ENCODE results near the gene ATP5F1D. TPM values are rescaled to one million over a fixed set of nuclear protein-coding genes. Genes with fewer than 3 reads are reported as not detected.

The ATP5F1D gene
- polyA plus RNA-seq, 1 donor, result 183 TPM

DNA sequence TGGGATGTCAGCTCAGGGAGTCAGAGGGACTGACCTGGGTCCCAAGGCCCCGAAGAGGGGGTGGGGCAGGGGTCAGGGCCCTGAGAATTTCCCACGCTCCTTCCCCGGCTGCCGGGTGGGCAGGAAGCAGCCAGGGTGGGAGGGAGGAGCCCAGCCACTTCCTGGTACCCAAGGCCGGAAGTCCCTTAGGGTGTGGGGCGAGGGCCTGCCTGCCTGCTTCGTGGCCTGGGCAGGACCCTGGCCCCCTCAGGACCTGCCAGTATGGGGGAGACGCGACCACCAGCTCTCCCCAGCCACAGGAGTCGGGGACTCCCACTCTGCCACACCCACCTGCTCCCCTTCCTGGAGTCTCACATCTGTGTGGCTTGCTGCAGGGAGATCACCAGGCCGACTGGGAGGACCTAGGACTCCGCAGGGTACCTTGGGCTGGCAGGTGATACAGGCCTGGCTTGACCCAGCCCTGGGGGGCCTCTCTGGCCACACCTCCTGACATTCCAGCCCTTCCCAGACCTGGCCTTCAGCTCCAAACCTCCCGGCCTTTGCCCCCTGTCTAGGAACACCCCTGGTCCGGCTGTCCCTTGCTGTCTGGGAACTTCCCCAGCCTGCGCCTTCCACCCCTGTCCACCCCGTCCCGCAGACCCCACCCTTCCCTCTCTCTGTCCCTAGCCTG is 17.8 kb downstream of the ATP5F1D start:
- no peak for DNase-seq

DNA sequence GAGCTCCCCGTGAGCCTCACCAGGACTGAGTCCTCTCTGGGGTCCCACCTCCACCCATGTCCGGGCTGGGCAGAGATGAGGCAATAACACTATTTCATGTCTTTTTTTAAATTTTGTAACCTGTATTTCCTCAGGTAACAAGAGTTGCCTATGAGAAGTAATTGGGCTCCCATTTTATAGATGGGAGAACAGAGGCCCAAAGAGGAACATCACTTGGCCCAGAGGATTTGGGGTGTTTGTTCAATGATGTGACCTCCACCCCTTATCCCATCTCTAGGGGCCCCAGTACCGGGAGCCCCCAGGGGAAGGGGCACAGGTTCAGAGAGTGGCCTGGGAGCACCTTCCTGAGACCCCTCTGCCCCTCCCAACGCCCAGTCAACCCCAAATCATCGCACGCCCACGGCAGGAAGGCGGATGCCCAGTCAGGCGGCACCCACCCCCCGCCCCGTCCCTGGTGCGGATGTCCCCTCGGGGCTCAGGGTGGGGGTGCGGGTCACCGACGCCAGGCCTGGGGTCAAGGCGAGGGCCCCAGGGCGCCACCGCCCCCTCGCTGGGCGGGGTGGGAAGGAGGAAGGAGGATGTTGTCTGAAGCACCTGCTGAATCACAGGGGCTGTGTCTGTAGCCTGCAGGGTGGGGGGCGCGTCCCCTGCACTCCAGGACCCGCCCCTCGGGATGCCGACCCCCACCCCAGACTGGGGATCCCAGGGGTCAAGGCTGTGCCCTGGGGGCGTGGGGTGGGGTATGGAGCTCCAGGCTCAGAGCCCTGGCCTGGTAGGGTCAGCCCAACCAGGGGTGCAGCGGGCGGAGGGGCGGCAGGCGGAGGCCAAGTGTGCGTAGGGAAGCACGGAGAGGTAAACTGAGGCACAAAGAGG is 18.6 kb downstream of the ATP5F1D start:
- DNase-seq, result no peak

DNA sequence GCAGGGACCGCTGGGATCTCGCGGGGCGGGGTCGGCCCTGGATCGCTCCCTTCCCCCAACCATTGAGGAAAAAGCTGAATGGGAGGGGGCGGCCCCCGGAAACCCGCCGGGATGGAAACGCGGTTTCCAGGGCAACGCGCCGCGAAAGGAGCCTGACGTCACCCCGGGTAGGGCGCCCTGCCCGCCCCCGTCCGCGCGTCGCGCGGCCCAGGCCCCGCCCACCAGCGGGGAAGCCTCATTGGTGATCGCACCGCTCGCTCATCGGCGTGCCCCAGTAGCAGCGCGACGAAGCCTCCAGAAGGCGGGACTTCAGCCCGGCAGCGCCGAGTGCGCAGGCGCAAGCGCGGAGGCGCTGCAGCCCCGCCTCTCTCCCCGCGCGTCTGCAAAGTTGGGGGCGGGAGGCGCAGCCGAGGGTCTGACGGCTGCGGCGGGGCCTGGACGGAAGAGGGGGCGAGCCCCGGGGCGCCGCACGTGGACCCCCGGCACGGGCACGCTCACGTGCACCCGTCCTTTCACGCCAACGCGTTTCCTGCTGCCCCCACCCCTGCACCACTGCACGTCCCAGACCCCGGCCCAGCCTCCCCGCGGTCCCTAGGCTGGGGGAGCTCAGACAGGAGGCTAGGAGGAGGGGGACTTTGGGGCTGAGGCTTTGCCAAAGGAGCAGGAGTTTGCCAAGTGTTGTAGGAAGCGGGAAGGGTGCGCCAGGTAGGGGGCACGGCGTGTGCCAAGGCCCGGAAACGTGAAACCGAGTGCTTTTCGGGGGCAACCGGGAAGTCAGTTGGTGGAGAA is 19.4 kb downstream of the ATP5F1D start:
- DNase-seq, result peak; percentile 99

DNA sequence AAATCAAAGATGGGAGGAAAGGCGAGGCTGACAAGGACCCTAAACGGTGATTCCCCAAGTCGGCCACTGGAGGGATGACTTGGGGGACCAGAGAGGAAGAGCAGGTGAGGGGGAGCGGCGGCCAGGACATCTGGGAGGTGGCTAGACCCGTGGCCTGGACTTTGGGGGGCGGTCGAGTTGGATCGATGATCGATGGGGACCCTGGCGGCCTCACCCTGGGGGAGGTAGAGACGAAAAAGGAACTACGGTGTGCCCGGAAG is 19.9 kb downstream of the ATP5F1D start:
- DNase-seq, result no peak

DNA sequence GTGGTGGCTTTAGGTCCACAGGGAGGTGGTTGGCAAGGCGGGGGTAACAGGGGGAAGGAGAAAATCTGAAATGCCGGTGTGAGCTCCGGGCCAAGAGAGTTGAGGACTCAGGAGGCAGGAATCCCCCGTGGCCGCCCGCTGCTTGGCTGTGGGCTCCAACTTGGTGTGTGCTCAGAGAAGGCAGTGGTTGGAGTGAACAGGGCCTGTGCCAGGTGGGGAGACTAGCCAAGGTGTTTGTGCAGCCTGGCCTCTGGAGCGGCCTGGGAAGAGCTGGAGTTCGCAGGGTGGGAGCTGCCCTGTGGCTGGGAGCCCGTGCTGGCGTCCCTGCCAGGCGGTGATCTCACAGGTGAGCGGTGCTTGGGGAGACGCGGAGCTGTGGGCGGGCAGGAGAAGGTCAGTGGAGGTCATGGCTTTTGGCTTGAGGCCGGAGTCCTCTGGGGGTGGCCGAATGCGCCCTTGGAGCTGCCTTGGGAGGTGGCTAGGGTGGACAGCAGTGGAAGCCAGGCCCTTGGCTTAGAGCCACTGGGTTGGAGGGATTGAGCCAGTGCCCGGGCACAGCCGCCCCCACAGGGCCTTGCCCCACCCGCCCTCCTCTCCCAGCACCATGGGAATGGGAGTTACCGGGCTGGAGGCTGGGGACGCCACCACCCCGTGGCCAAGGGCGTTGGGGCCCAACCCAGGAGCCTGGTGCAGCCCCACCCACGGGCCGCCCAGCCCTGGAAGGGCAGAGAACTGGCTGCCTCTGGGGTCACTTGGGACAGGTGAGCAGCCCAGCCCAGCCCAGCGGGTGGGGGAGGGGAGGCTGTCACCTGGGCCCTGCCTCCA is 20.5 kb downstream of the ATP5F1D start:
- DNase-seq, result no peak

DNA sequence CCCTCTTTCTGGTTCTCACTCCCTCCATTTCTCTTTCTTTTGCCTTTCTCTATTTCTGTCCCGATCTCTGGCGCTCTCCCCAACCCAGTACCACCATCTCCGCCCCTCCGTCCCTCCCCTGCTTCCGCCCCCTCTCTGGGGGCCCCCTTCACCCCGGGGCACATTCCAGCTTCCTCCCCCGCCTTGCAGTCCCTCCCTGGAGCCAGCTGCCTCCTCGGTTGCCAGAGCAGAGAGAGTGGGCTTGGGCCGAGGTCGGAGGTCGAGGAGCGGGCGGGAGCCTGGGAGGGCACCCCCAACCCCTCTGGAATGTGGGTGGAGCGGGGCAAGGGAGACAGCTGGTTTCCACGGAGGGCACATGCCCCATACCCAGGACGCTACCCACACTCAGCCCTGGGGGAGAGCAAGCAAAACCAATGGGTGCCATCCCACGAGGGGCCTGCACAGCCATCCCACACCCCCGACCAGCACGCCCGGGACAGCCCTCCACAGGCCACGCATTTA is 21.1 kb downstream of the ATP5F1D start:
- DNase-seq, result no peak

DNA sequence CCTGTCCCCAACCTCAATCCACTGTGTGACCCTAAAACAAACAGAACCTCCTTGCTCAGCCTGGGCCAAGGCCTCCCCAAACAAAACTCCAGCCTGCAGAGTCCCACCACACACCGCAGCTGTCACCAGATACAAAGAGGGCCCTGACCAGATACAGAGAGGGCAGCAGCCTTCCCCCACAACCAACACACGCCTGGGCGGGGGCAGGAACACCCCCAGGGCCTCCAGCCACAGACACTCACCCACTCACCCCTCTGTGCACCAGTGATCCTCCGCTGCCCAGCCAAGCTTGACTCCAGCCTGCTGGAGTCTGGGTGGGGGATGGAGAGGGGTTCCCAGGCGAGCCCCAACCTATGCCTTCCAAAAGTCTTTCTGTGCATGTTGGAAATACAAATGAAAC is 21.6 kb downstream of the ATP5F1D start:
- DNase-seq, result no peak

DNA sequence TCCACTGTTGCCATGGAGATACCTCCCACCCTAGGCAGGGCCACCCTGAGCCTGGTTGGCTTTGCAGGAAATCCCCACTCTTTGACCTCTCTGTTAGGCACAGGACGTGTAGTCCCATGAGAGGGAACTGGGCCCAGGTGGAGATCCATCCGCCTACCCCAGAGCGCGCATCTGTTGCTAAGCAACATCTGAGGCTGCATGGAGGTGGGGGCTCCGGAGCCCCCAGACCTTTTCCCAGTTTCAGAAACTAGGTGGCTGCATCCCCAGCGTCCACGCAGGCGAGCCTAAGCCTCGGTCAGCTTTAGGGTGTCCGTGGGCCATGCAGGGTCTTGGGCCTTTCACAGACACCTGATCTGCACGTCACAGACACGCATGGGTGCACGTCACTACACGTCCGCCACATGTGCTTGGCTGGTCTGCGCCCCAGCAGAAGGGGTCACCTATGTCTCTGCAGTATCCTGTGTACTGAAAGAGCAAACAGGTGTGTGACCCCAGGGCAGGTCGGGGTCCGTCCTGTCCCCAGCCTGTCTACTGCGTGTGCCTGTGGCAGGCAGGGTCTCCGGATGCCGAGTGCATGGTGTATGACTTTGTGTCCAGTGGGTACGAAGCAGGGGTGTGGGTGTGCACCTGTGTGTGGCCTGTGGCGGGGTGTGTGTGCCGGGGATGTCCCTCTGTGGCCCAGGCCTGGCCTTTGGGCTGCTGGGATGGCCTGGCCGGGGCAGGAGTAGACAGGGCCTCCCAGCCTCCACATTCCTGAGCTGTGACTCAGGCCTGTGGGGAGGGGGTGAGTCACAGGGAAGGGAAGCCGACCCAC is 23.5 kb downstream of the ATP5F1D start:
- DNase-seq, result no peak

DNA sequence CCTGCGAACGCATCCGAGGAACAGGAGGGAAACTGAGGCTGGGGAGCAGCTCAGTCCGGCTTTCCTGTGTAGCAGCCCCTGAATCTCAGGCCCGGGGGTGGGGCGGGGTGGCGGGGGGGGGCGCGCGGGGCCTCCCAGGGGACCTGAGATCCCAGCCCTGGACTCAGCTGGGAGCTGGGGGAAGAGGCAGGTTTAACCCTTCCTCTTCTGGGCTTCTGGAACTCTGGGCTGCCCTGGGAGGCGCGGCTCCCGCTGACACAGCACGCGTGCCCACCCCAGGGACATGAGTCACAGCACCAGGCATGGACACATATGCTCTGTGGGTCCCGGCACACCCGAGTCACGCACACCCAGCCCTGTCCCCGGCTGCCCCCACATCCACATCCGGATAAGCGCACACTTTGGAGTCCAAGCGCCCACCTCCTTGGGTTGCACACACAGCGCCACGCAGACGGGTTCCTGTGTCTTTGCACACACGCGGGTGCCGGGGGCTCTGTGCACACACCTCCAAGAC is 24.1 kb downstream of the ATP5F1D start:
- DNase-seq, result no peak

DNA sequence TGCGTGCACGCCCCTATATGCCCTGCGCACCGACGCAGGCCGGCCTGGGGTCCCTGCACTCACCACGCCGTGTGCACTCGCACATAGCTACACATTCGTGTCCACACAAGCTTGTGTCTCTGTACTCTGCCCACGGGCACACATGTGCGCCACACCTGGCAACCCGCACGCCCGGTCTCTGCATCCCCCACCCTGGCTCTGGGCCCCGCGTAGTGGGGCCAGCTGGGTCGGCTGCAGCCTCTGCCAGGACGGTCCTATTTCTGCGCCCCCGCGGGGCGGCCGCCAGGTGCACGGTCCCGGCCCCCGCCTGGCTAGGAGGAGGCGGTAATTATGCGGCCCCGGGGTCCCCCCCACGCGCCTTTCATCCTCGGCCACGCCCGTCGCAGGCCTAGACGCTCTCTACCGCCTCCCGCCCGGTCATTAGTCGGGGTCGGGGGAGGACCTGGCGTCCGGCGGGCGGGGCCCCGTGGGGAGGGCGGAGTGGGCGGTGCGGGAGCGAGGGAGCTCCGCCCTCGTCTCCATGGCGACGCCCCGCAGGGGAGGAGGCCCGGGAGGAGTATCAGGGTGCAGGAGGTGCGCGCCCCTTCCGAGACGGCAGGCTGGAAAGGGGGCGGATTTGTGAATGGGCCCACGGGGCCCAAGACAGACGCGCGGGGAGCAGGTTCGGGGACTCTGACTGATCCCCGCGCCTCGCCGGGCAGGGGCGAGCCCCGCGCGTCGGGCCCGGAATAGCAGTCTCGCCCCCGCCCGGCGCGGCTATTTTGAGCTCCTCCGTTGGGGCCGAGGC is 24.8 kb downstream of the ATP5F1D start:
- DNase-seq, result peak; percentile 70

DNA sequence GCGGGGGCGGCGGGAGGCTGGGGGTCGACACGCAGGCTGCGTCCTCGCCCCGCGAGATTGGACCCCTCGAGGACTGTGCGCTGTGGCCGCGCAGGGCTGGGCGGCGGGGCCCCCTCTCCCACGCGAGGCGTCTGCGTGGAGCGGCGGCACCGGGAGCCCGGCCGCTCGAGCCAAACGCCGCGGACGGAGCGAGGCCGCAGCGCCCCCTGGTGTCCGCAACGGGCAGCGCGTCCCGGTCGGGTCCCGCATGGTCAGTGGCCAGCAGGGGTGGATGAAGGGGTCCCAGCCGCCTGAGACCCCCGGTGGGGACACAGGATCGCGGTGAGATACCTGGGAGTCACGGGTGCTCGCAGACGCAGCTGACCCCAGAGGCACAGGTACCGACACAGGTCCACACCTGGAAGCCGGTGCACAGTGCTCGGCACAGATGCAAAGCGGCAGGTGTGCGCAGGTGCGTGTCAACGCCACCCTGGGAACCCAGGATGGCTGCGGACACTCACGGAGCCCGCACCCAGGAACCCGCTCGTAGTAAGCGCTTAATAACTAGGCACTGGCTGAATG is 25.4 kb downstream of the ATP5F1D start:
- peak; percentile 83 for DNase-seq

DNA sequence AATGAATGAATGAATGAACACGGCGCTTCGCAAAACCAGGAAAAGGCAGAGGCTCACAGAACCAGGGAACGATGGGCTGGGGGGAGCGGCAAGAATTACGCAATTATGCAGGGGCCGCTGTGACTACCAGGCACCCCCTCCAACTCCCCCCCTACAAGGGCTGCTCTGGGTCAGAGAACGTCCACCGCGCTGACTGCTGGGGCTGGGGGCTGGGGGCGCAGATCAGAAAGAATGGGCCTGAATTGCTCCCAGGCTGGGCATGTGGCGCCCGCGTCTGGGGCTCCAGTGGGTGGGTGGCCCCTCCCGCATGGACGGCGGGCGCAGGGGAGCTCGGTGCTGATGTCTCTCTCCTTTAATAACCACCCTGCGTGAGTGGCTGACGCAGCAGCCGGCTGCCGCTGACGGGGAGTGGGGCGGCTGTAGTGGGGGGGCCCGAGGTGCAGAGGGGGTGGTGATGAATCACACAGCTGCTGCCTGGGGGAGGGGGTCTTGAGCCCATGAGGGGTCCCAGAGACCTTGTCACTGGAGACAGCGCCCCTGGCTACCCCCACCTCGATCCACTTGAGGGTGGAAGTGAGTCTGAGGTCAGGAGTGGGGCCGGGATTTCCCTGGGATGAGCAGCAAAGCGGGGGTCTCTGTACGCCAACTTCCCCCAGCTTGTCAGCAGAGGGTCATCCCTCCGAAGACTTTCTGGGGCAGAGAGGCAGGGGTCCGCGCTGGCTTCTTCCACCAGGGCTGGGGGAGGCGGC is 26.1 kb downstream of the ATP5F1D start:
- DNase-seq, result no peak

DNA sequence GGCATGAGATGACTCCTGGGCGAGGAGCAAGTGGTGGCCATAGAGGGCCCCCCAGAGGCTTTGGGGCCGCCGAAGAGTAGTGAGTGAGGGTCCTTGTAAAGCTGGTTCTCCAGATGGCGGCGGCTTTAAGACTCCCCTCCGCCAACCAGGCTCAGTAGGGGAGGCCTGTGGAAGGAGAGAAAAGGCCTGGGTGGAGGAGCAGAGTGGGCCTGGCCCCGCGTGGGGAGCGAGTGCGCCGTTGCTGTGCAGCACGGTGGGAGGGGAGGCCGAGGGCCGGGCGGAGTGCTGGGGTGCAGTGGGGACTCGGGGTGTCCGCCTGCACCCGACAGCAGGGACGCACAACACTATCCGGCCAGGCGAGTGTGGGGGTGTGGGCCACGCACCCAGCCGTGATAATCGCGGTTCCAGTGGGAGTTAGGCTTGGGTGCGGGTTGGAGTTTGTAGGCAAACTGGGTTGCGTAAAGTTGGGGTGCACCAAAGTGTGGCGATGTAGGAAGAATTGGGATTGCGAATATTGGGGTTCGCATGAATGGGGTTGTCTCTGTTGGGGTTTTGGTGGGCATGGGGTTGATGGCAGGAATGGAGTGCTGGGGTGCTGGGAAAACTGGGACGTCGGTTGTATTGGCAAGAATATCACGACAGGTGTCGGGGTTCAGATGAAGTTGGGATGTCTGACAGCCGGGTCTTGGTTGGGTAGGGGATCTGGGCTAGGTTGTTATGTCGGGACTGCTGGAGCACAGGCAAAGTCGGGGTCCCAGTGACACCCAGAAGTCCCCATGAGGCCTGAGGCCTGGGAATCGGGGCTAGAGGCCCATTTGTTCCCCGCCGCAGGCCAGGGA is 26.9 kb downstream of the ATP5F1D start:
- DNase-seq, result no peak

DNA sequence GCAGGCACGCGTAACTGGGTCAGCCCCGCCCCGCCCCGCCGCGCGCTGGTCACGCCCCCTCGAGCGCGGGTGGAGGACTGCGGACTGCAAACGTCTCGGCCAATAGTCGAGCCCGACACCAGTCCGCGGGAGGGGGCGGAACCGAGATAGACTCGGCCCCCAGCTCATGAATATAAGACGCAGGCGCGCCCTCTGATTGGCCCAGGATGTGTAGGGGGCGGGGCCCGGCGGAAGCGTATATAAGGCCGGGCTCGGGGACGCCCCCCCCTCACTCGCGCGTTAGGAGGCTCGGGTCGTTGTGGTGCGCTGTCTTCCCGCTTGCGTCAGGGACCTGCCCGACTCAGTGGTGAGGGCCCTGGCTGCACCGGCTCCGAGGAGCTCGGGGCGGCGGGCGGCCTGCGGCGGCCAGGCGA is 27.5 kb downstream of the ATP5F1D start, which contains the start of gene CIRBP:
Gene CIRBP (plus strand): TSS at position 268 of the 413 bp plus-strand sequence. CDS start 1,602 bp downstream, outside the sequence.
- peak; percentile 99 for DNase-seq

DNA sequence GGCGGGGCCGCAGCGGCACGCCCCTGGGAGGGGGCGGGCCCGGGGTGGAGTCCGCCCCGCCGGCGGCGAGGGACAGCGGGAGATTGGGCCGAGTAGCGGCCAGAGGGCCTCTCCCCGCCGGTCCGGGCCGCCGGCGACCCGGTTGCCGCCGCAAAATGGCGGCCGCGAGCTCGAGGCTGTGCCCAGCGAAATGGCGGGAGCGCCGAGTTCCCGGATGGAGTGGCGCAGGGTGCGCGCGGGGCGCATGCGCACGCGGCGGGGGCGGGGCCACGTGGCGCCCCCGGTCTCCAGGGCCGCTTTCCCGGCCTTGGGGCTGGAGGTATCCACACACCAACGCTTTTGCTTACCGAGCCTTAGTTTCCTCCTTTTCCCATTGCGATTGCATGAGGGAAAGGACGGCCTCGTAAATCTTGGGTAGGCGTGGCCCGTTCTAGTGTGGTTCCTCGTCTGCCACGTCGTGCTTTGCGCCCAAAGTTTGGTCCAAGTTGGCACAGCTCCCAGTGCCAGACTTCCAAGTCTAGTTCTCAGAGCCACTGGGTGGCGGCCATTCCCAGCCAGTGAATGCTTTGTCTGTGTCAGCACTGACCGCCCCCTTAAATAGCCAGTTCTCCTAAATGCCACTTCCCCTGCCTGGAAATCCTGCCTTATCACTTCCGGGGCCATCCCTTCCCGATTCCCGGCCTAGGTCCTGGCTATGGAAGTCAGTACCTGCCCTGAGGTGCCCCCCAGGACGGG is 28.1 kb downstream of the ATP5F1D start:
- DNase-seq, result peak; percentile 91

DNA sequence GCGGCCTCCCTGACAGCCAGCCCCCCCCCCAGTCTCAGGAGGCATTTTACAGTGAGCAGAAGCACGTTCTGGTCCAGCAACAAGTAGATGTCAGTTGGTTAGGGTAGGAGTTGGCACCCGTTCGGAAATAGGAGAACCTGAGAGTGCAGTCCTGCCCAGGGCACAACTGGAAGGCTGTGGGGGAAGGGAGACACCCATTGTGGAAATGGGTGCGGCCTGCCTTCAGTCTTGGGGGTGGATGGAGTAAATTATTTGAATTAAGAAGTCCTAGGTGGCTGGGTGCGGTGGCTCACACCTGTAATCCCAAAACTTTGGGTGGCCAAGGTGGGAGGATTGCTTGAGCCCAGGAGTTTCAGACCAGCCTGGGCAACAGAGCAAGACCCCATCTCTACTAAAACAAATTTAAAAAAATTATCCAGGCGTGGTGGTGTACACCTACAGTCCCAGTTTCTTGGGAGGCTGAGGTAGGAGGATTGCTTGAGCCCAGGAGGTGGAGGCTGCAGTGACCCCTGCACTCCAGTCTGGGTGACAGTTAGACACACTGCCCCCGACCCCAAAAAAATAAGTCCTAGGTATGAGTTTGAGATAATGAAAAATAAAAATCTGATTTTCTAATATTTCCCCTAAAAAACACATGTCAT is 28.8 kb downstream of the ATP5F1D start:
- no peak for DNase-seq
